ENCODE measurements around the gene VIPAS39. TPM values are rescaled to one million over a fixed set of nuclear protein-coding genes. Genes with fewer than 3 reads are reported as not detected.

VIPAS39 gene
- total and polyA plus RNA-seq, 2 donors from 2014 or later: 14.1 to 16.6 TPM

GRCh38 chr14:77406086-77406485 is 51.3 kb downstream of the VIPAS39 start:
- no peak overlapping the region for H3K9ac ChIP-seq (ENCODE audit: low read length in 3 of 3)
- H3K36me3 ChIP-seq (ENCODE audit: control insufficient read depth in 2 of 3, insufficient read depth in 3 of 3, low read length in 3 of 3): peaks cover 0 to 2% (median 0%) of the 10 kb centered on the region in 3 donors
- no peaks in the 10 kb centered on the region for H3K9me3 ChIP-seq (ENCODE audit: control insufficient read depth in 2 of 3, insufficient read depth in 1 of 3, low read length in 3 of 3)
- no peak for DNase-seq
- no peaks in the 10 kb centered on the region for H3K27me3 ChIP-seq (ENCODE audit: control insufficient read depth, insufficient read depth, low read length)
- H3K27ac ChIP-seq (ENCODE audit: low read depth in 2 of 2, low read length in 2 of 2): no peak overlapping the region
- no peak overlapping the region for H3K4me3 ChIP-seq (ENCODE audit: low read length in 3 of 3)
- intact Hi-C loops (cut with DNase I): no loop called here
- no peaks in the 10 kb centered on the region for H3K4me1 ChIP-seq (ENCODE audit: control insufficient read depth in 2 of 3, insufficient read depth in 2 of 3, low read depth in 1 of 3, low read length in 3 of 3)
- TF ChIP-seq, protein P1, sequence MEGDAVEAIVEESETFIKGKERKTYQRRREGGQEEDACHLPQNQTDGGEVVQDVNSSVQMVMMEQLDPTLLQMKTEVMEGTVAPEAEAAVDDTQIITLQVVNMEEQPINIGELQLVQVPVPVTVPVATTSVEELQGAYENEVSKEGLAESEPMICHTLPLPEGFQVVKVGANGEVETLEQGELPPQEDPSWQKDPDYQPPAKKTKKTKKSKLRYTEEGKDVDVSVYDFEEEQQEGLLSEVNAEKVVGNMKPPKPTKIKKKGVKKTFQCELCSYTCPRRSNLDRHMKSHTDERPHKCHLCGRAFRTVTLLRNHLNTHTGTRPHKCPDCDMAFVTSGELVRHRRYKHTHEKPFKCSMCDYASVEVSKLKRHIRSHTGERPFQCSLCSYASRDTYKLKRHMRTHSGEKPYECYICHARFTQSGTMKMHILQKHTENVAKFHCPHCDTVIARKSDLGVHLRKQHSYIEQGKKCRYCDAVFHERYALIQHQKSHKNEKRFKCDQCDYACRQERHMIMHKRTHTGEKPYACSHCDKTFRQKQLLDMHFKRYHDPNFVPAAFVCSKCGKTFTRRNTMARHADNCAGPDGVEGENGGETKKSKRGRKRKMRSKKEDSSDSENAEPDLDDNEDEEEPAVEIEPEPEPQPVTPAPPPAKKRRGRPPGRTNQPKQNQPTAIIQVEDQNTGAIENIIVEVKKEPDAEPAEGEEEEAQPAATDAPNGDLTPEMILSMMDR (IDR thresholded peaks at IDR 0.05; ENCODE audit: borderline replicate concordance, extremely low read depth, insufficient read depth): no peak
- no peak for FAIRE-seq

GRCh38 chr14:77403768-77404167 is 53.6 kb downstream of the VIPAS39 start:
- H3K9me3 ChIP-seq (ENCODE audit: control insufficient read depth in 2 of 3, insufficient read depth in 1 of 3, low read length in 3 of 3): no peaks in the 10 kb centered on the region
- H3K36me3 ChIP-seq (ENCODE audit: control insufficient read depth in 2 of 3, insufficient read depth in 3 of 3, low read length in 3 of 3): peaks cover 0 to 2% (median 0%) of the 10 kb centered on the region in 3 donors
- no peaks in the 10 kb centered on the region for H3K27me3 ChIP-seq (ENCODE audit: control insufficient read depth, insufficient read depth, low read length)
- H3K4me1 ChIP-seq (ENCODE audit: control insufficient read depth in 2 of 3, insufficient read depth in 2 of 3, low read depth in 1 of 3, low read length in 3 of 3): no peaks in the 10 kb centered on the region
- intact Hi-C loops (cut with DNase I): no loop called here
- TF ChIP-seq, protein P1 (IDR thresholded peaks at IDR 0.05; ENCODE audit: borderline replicate concordance, extremely low read depth, insufficient read depth): no peak
- H3K27ac ChIP-seq (ENCODE audit: low read depth in 2 of 2, low read length in 2 of 2): no peak overlapping the region
- H3K9ac ChIP-seq (ENCODE audit: low read length in 3 of 3): no peak overlapping the region
- DNase-seq: no peak
- no peak for FAIRE-seq
- H3K4me3 ChIP-seq (ENCODE audit: low read length in 3 of 3): no peak overlapping the region

DNA sequence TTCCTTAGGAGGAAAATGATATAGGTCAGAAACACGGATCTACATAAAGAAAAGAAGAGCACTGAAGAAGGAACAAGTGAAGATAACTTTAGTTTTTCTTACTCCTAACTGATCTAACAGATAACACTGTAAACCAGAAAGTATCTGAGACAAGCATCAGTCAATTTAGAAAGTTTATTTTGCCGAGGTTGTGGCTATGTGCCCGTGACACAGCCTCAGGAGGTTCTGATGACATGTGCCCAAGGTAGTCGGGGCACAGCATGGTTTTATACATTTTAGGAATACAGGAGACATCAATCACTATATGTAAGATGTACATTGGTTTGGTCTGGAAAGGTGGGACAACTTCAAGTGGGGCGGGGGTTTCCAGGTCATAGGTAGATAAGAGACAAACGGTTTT is 57.2 kb downstream of the VIPAS39 start:
- no peaks in the 10 kb centered on the region for H3K4me1 ChIP-seq (ENCODE audit: control insufficient read depth in 2 of 3, insufficient read depth in 2 of 3, low read depth in 1 of 3, low read length in 3 of 3)
- H3K9me3 ChIP-seq (ENCODE audit: control insufficient read depth in 2 of 3, insufficient read depth in 1 of 3, low read length in 3 of 3): no peaks in the 10 kb centered on the region
- intact Hi-C loops (cut with DNase I): no loop called here
- FAIRE-seq (no peak), DNase-seq (no peak)
- H3K27me3 ChIP-seq (ENCODE audit: control insufficient read depth, insufficient read depth, low read length): no peaks in the 10 kb centered on the region
- H3K9ac ChIP-seq (ENCODE audit: low read length in 3 of 3): no peak overlapping the region
- H3K36me3 ChIP-seq (ENCODE audit: control insufficient read depth in 2 of 3, insufficient read depth in 3 of 3, low read length in 3 of 3): peaks cover 0 to 2% (median 0%) of the 10 kb centered on the region in 3 donors
- TF ChIP-seq, protein P1 (IDR thresholded peaks at IDR 0.05; ENCODE audit: borderline replicate concordance, extremely low read depth, insufficient read depth): no peak
- no peak overlapping the region for H3K4me3 ChIP-seq (ENCODE audit: low read length in 3 of 3)
- H3K27ac ChIP-seq (ENCODE audit: low read depth in 2 of 2, low read length in 2 of 2): no peak overlapping the region

- no peak for FAIRE-seq
- Histone ChIP-seq H3K9me3 (ENCODE audit: control insufficient read depth in 2 of 3, insufficient read depth in 1 of 3, low read length in 3 of 3) (no peaks in the 10 kb centered on the region), H3K36me3 (ENCODE audit: control insufficient read depth in 2 of 3, insufficient read depth in 3 of 3, low read length in 3 of 3) (no peaks in the 10 kb centered on the region), H3K27ac (ENCODE audit: low read depth in 2 of 2, low read length in 2 of 2) (no peak overlapping the region), H3K4me1 (ENCODE audit: control insufficient read depth in 2 of 3, insufficient read depth in 2 of 3, low read depth in 1 of 3, low read length in 3 of 3) (no peaks in the 10 kb centered on the region), H3K27me3 (ENCODE audit: control insufficient read depth, insufficient read depth, low read length) (no peaks in the 10 kb centered on the region), H3K9ac (ENCODE audit: low read length in 3 of 3) (no peak overlapping the region), H3K4me3 (ENCODE audit: low read length in 3 of 3) (no peak overlapping the region)
- DNase-seq: no peak
- TF ChIP-seq, protein P1 (IDR thresholded peaks at IDR 0.05; ENCODE audit: borderline replicate concordance, extremely low read depth, insufficient read depth): no peak
- intact Hi-C loops (cut with DNase I): no loop called here
Measured at GRCh38 chr14:77390188-77390587, 67.2 kb downstream of the VIPAS39 start.
